BLaER1 treated with 17β-estradiol and CSF1 and Interleukin-3, amounts not matched to agents 10 nM and 100 nM (cell line): ENCODE measurements around the gene MADD.
"Not testable (repeated sequence)": the region's sequence is repeated elsewhere in the genome, so short reads cannot be mapped to it uniquely, and the experiment has no call there.

Experiments
- H3K27ac ChIP-seq, 11 experiments: shearing (Covaris generic); formaldehyde crosslinking; 2 replicates each; pipeline ENCODE4 v1.8.1; 2022
- H3K27me3 ChIP-seq, 11 experiments: shearing (Covaris generic); formaldehyde crosslinking; 2 replicates each; pipeline ENCODE4 v1.8.1; 2022
- H3K36me3 ChIP-seq, 11 experiments: shearing (Covaris generic); formaldehyde crosslinking; 2 replicates each; pipeline ENCODE4 v1.8.1; 2022
- H3K4me1 ChIP-seq, 10 experiments: shearing (Covaris generic); formaldehyde crosslinking; 2 replicates each; pipeline ENCODE4 v1.8.1; 2022
- H3K4me2 ChIP-seq, 11 experiments: shearing (Covaris generic); formaldehyde crosslinking; 2 replicates each; pipeline ENCODE4 v1.8.1; 2022
- H3K4me3 ChIP-seq, 10 experiments: shearing (Covaris generic); formaldehyde crosslinking; 2 replicates each; pipeline ENCODE4 v1.8.1; 2022
- H3K9ac ChIP-seq, 11 experiments: shearing (Covaris generic); formaldehyde crosslinking; 2 replicates each; pipeline ENCODE4 v1.8.1; 2022
- H3K9me3 ChIP-seq, 11 experiments: shearing (Covaris generic); formaldehyde crosslinking; replicated peaks in 1 of 11; 2 replicates each; pipeline ENCODE4 v1.8.1; 2022
- H4K20me1 ChIP-seq, 11 experiments: shearing (Covaris generic); formaldehyde crosslinking; 2 replicates each; pipeline ENCODE4 v1.8.1; 2022
- Cebpa-rat ChIP-seq, 11 experiments: shearing (Covaris generic); IDR thresholded peaks; 2 replicates each; pipeline ENCODE4 v1.8.1; 2022

MADD gene

GRCh38 chr11:47305734-47306483 is 36.0 kb downstream of the MADD start:
- Histone ChIP-seq H3K9ac (peak overlapping the region in 6 of 11 experiments; percentile 5 to 52 (median 26); a peak in 7 of 22 replicates), H3K4me1 (peaks cover 0 to 19% (median 16%) of the 10 kb centered on the region in 10 experiments; a peak in 17 of 20 replicates), H3K36me3 (peaks cover 0 to 100% (median 100%) of the 10 kb centered on the region in 11 experiments; a peak in 21 of 22 replicates), H3K9me3 (peaks cover 23 to 30% (median 27%) of the 10 kb centered on the region in 11 experiments), H3K4me2 (peak overlapping the region in 7 of 11 experiments; percentile 19 to 61 (median 43); a peak in 13 of 22 replicates), H3K4me3 (no peak overlapping the region), H3K27me3 (no peaks in the 10 kb centered on the region), H3K27ac (peak overlapping the region in 3 of 11 experiments; percentile 5 to 34 (median 28); a peak in 3 of 22 replicates), H4K20me1 (peaks cover 12 to 59% (median 26%) of the 10 kb centered on the region in 11 experiments; a peak in 18 of 22 replicates)
- no peak for TF ChIP-seq Cebpa-rat (IDR thresholded peaks at IDR 0.05)

- Histone ChIP-seq H3K9me3 (peaks cover 17 to 24% (median 22%) of the 10 kb centered on the region in 11 experiments), H3K36me3 (peaks cover 0 to 100% (median 100%) of the 10 kb centered on the region in 11 experiments; a peak in 21 of 22 replicates), H3K4me3 (no peak overlapping the region), H3K9ac (peak overlapping the region in 1 of 11 experiments; percentile 22; a peak in 1 of 22 replicates), H4K20me1 (peaks cover 12 to 60% (median 27%) of the 10 kb centered on the region in 11 experiments; a peak in 18 of 22 replicates), H3K27me3 (no peaks in the 10 kb centered on the region), H3K27ac (peak overlapping the region in 1 of 11 experiments; percentile 34; a peak in 2 of 22 replicates), H3K4me1 (peaks cover 0 to 19% (median 16%) of the 10 kb centered on the region in 10 experiments; a peak in 17 of 20 replicates), H3K4me2 (peak overlapping the region in 3 of 11 experiments; percentile 25 to 57 (median 56); a peak in 2 of 22 replicates)
- TF ChIP-seq Cebpa-rat (IDR thresholded peaks at IDR 0.05): no peak
Observed at GRCh38 chr11:47306484-47306844, 36.5 kb downstream of the MADD start.

- H3K27me3 ChIP-seq: no peaks in the 10 kb centered on the region
- peaks cover 0 to 19% (median 16%) of the 10 kb centered on the region in 10 experiments; a peak in 17 of 20 replicates for H3K4me1 ChIP-seq
- TF ChIP-seq Cebpa-rat (IDR thresholded peaks at IDR 0.05): no peak
- no peak overlapping the region for H3K4me2 ChIP-seq
- H3K9me3 ChIP-seq: peaks cover 0 to 6% (median 4%) of the 10 kb centered on the region in 11 experiments; a peak in 17 of 22 replicates
- peaks cover 12 to 77% (median 31%) of the 10 kb centered on the region in 11 experiments; a peak in 18 of 22 replicates for H4K20me1 ChIP-seq
- H3K4me3 ChIP-seq: no peak overlapping the region
- H3K27ac ChIP-seq: no peak overlapping the region
- no peak overlapping the region for H3K9ac ChIP-seq
- peaks cover 0 to 100% (median 100%) of the 10 kb centered on the region in 11 experiments; a peak in 21 of 22 replicates for H3K36me3 ChIP-seq
Observed at GRCh38 chr11:47308050-47308823, 38.3 kb downstream of the MADD start.

- H3K9me3 ChIP-seq: no peaks in the 10 kb centered on the region
- no peaks in the 10 kb centered on the region for H3K27me3 ChIP-seq
- H3K4me3 ChIP-seq: no peak overlapping the region
- no peak overlapping the region for H3K27ac ChIP-seq
- H3K36me3 ChIP-seq: peaks cover 0 to 99% (median 86%) of the 10 kb centered on the region in 11 experiments; a peak in 21 of 22 replicates
- no peak overlapping the region for H3K4me2 ChIP-seq
- H4K20me1 ChIP-seq: peaks cover 0 to 64% (median 4%) of the 10 kb centered on the region in 11 experiments; a peak in 7 of 22 replicates
- no peak for TF ChIP-seq Cebpa-rat (IDR thresholded peaks at IDR 0.05)
- H3K9ac ChIP-seq: no peak overlapping the region
- H3K4me1 ChIP-seq: peaks cover 0 to 12% (median 3%) of the 10 kb centered on the region in 10 experiments; a peak in 7 of 20 replicates
Observed at GRCh38 chr11:47314992-47315391, 45.1 kb downstream of the MADD start.

- H3K27me3 ChIP-seq, H3K4me2 ChIP-seq, H3K27ac ChIP-seq, H3K9ac ChIP-seq, H3K4me3 ChIP-seq, H3K9me3 ChIP-seq: not testable (repeated sequence)
- peaks cover 0 to 96% (median 71%) of the 10 kb centered on the region in 11 experiments; a peak in 21 of 22 replicates for H3K36me3 ChIP-seq
- peaks cover 0 to 12% (median 3%) of the 10 kb centered on the region in 10 experiments; a peak in 7 of 20 replicates for H3K4me1 ChIP-seq
- H4K20me1 ChIP-seq: peaks cover 0 to 51% (median 0%) of the 10 kb centered on the region in 11 experiments; a peak in 7 of 22 replicates
Observed at GRCh38 chr11:47316501-47316900, 46.6 kb downstream of the MADD start.

- Histone ChIP-seq H3K27me3 (no peaks in the 10 kb centered on the region), H4K20me1 (peaks cover 0 to 48% (median 0%) of the 10 kb centered on the region in 11 experiments; a peak in 5 of 22 replicates), H3K36me3 (peaks cover 0 to 96% (median 63%) of the 10 kb centered on the region in 11 experiments; a peak in 21 of 22 replicates), H3K27ac (0 out of 22 replicates have a peak overlapping the region, but pooled peaks of 2 of the 11 experiments have one; percentile 8 to 16), H3K4me3 (no peak overlapping the region), H3K9ac (0 out of 22 replicates have a peak overlapping the region, but pooled peaks of 1 of the 11 experiments have one; percentile 6), H3K4me2 (peak overlapping the region in 2 of 11 experiments; percentile 3 to 7; a peak in 1 of 22 replicates), H3K9me3 (no peaks in the 10 kb centered on the region), H3K4me1 (peaks cover 0 to 12% (median 3%) of the 10 kb centered on the region in 10 experiments; a peak in 7 of 20 replicates)
- no peak for TF ChIP-seq Cebpa-rat (IDR thresholded peaks at IDR 0.05)
Observed at GRCh38 chr11:47317064-47317828, 47.3 kb downstream of the MADD start.

- Histone ChIP-seq H3K4me1 (peaks cover 0 to 12% (median 3%) of the 10 kb centered on the region in 10 experiments; a peak in 7 of 20 replicates), H3K9me3 (no peaks in the 10 kb centered on the region), H3K27ac (no peak overlapping the region), H3K27me3 (no peaks in the 10 kb centered on the region), H4K20me1 (peaks cover 0 to 39% (median 0%) of the 10 kb centered on the region in 11 experiments; a peak in 6 of 22 replicates), H3K4me3 (no peak overlapping the region), H3K4me2 (no peak overlapping the region), H3K36me3 (peaks cover 0 to 89% (median 54%) of the 10 kb centered on the region in 11 experiments; a peak in 21 of 22 replicates), H3K9ac (no peak overlapping the region)
- TF ChIP-seq Cebpa-rat (IDR thresholded peaks at IDR 0.05): no peak
Observed at GRCh38 chr11:47318166-47318565, 48.2 kb downstream of the MADD start.

GRCh38 chr11:47324520-47324919 is 54.6 kb downstream of the MADD start:
- Histone ChIP-seq H3K27me3 (no peaks in the 10 kb centered on the region), H3K4me2 (no peak overlapping the region), H3K4me3 (no peak overlapping the region), H3K27ac (no peak overlapping the region), H3K4me1 (peaks cover 32 to 52% (median 36%) of the 10 kb centered on the region in 10 experiments), H3K9me3 (no peaks in the 10 kb centered on the region), H3K9ac (0 out of 22 replicates have a peak overlapping the region, but pooled peaks of 1 of the 11 experiments have one; percentile 59), H3K36me3 (peaks cover 8 to 36% (median 12%) of the 10 kb centered on the region in 11 experiments), H4K20me1 (peaks cover 0 to 43% (median 13%) of the 10 kb centered on the region in 11 experiments; a peak in 8 of 22 replicates)
- no peak for TF ChIP-seq Cebpa-rat (IDR thresholded peaks at IDR 0.05)
